ENCODE data around the gene CARS1. TPM values are rescaled to one million over a fixed set of nuclear protein-coding genes. Genes with fewer than 3 reads are reported as not detected.

The CARS1 gene
- total and polyA plus RNA-seq, 10 of the 15 experiments (the other 5 are each of a cell fraction or from before 2014, with no cell fraction given) = 7.8 to 60.6 (median 45.7) TPM

DNA sequence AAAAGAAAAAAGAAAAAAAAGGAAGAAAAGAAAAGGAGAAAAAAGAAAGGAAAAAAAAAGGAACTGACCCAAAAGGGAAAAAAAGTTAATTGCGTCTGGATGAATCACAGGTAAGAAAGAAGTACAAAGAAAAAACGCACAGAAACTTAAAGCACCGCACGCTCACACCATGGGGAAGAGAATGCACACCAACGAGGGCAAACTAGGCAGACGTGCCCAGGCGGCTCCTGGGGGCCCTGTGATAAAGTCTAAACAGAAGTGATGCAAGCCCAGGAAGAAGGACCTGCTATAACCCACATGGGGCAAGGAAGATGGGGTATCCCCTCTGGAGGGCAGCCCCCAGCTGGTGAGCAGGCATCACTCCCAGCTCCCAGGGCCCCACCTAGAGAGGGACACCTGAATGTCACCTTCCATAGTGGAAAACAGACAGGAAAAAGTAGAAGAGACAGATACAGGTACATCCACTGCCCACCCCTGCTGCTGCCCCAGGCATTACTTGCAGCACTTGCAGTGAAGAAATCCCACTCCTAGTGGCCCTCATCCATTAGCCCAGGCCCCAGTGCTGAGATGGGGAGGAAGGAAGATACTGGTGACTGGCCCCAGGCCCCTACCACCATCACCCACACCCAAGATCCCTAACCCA is 94.0 kb downstream of the CARS1 start:
- ATAC-seq (no peak), DNase-seq (ENCODE audit: low read depth, low spot score) (no peak), FAIRE-seq (no peak)
- no peaks in the 10 kb centered on the region; the same call in 1 of the 2 replicates for H3K79me2 ChIP-seq (ENCODE audit: control insufficient read depth, insufficient read depth, low read length)
- no peak overlapping the region for H3K9ac ChIP-seq (ENCODE audit: control insufficient read depth, insufficient read depth, low read length)
- in situ Hi-C loops (cut with MboI) = no loop called here
- H3K4me3 ChIP-seq = no peak overlapping the region
- H3K4me1 ChIP-seq (ENCODE audit: control insufficient read depth, insufficient read depth, low read length) = no peaks in the 10 kb centered on the region
- SMC1A ChIA-PET (ENCODE audit: uncharacterized antibody, unreplicated experiment) = no interaction called here
- no peak overlapping the region for H2AFZ ChIP-seq (ENCODE audit: control insufficient read depth, low read depth, low read length)
- H3K4me2 ChIP-seq (ENCODE audit: control insufficient read depth, insufficient read depth) = no peak overlapping the region
- intact Hi-C loops (cut with micrococcal nuclease; ENCODE audit: unreplicated experiment) = no loop called here
- CTCF ChIA-PET = interaction anchor here (0.7 to 1.0 kb wide), 2 partner anchors 8 to 128 kb away, joined by 3 read pairs; no protein-coding TSS in a partner anchor
- BruUV-seq (replicated peaks) = no TSS peak
- RAD21 ChIA-PET (ENCODE audit: unreplicated experiment) = no interaction called here
- peaks cover 34 to 67% of the 10 kb centered on the region in 2 experiments for H3K36me3 ChIP-seq (ENCODE audit: control insufficient read depth in 2 of 2, insufficient read depth in 2 of 2, low read length in 1 of 2)
- POLR2A ChIA-PET = interaction anchor here (0.6 kb wide), 1 partner anchor 20 kb away, joined by 6 read pairs; no protein-coding TSS in a partner anchor
- WGBS (ENCODE audit: insufficient coverage, insufficient replicate concordance, low lambda C conversion rate, missing lambda C conversion rate) = 90% methylated on average over 7 of the region's 7 CpGs
- peaks cover 4% of the 10 kb centered on the region for H4K20me1 ChIP-seq (ENCODE audit: control insufficient read depth, insufficient read depth)
- H3K27ac ChIP-seq (ENCODE audit: control insufficient read depth, insufficient read depth) = no peak overlapping the region
- no peaks in the 10 kb centered on the region for H3K9me3 ChIP-seq (replicated peaks; ENCODE audit: control insufficient read depth, insufficient read depth, low read length)
- no peaks in the 10 kb centered on the region for H3K27me3 ChIP-seq (replicated peaks in 1 of 2; ENCODE audit: control insufficient read depth in 2 of 2, insufficient read depth in 2 of 2, low read length in 1 of 2)
- TF ChIP-seq BACH1 (IDR thresholded peaks at IDR 0.05; ENCODE audit: borderline replicate concordance) (no peak), E2F4 (IDR thresholded peaks at IDR 0.05; ENCODE audit: low read depth, low read length) (no peak), E4F1 (IDR thresholded peaks at IDR 0.05; ENCODE audit: borderline replicate concordance, partially characterized antibody) (no peak), IRF3 (IDR thresholded peaks at IDR 0.05) (no peak), TCF12 (IDR thresholded peaks at IDR 0.05; ENCODE audit: low read depth, low read length) (no peak), RUNX3 (IDR thresholded peaks at IDR 0.05; ENCODE audit: low read length) (no peak), JUNB (IDR thresholded peaks at IDR 0.05) (no peak), SRF (IDR thresholded peaks at IDR 0.05; ENCODE audit: low read depth in 2 of 2, low read length in 2 of 2) (no peak), IKZF2 (IDR thresholded peaks at IDR 0.05) (no peak), RELB (IDR thresholded peaks at IDR 0.05; ENCODE audit: low read depth) (no peak), ZNF274 (IDR thresholded peaks at IDR 0.05; ENCODE audit: insufficient read depth, insufficient read length) (no peak), RFX5 (IDR thresholded peaks at IDR 0.05; ENCODE audit: low read depth, low read length) (no peak), DPF2 (IDR thresholded peaks at IDR 0.05) (no peak), ZBED1 (IDR thresholded peaks at IDR 0.05; ENCODE audit: borderline replicate concordance) (no peak)
- TF ChIP-seq, protein P1, sequence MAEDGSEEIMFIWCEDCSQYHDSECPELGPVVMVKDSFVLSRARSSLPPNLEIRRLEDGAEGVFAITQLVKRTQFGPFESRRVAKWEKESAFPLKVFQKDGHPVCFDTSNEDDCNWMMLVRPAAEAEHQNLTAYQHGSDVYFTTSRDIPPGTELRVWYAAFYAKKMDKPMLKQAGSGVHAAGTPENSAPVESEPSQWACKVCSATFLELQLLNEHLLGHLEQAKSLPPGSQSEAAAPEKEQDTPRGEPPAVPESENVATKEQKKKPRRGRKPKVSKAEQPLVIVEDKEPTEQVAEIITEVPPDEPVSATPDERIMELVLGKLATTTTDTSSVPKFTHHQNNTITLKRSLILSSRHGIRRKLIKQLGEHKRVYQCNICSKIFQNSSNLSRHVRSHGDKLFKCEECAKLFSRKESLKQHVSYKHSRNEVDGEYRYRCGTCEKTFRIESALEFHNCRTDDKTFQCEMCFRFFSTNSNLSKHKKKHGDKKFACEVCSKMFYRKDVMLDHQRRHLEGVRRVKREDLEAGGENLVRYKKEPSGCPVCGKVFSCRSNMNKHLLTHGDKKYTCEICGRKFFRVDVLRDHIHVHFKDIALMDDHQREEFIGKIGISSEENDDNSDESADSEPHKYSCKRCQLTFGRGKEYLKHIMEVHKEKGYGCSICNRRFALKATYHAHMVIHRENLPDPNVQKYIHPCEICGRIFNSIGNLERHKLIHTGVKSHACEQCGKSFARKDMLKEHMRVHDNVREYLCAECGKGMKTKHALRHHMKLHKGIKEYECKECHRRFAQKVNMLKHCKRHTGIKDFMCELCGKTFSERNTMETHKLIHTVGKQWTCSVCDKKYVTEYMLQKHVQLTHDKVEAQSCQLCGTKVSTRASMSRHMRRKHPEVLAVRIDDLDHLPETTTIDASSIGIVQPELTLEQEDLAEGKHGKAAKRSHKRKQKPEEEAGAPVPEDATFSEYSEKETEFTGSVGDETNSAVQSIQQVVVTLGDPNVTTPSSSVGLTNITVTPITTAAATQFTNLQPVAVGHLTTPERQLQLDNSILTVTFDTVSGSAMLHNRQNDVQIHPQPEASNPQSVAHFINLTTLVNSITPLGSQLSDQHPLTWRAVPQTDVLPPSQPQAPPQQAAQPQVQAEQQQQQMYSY (CRISPR knock-in tag; IDR thresholded peaks at IDR 0.05) = no peak

Measured in GM12878 (cell line).